Stomach (tissue), 4 donors: Measurements from ENCODE around the gene ARHGAP15.

ENCODE experiments used
- CTCF ChIP-seq, 7 experiments: fragments of 450-650 bp in 4 of 7; fragments of 200-600 bp in 3 of 7; sonication (generic) in 3 of 7; IDR thresholded peaks; one replicate each; pipeline ENCODE4 v1.5.1; 2016 to 2019; ENCODE audit warnings: antibody characterized with exemption in 7 of 7, control low read depth in 2 of 7, mild to moderate bottlenecking in 1 of 7
- EP300 ChIP-seq: sonication (generic); formaldehyde crosslinking; IDR thresholded peaks from one replicate; pipeline ENCODE4 v1.6.1; 2017; ENCODE audit warnings: antibody characterized with exemption
- POLR2A ChIP-seq, 4 donors: fragments of 450-650 bp; IDR thresholded peaks; one replicate each; pipeline ENCODE4 v1.6.1; 2016; ENCODE audit warnings: antibody characterized with exemption in 4 of 4, control low read depth in 2 of 4, mild to moderate bottlenecking in 1 of 4, moderate library complexity in 1 of 4
- POLR2AphosphoS5 ChIP-seq, 3 donors: sonication (generic); formaldehyde crosslinking; IDR thresholded peaks; one replicate each; pipeline ENCODE4 v1.6.1; 2016; ENCODE audit warnings: antibody characterized with exemption in 3 of 3

GRCh38 chr2:143505542-143505941 lies 376.3 kb downstream of the ARHGAP15 start:
- TF ChIP-seq CTCF (IDR thresholded peaks at IDR 0.05) (no peak), EP300 (no peak), POLR2AphosphoS5 (IDR thresholded peaks at IDR 0.05) (no peak), POLR2A (IDR thresholded peaks at IDR 0.05) (no peak)
